H1 (cell line): ENCODE results near the gene C1orf87. TPM values are rescaled to one million over a fixed set of nuclear protein-coding genes. Genes with fewer than 3 reads are reported as not detected.

ENCODE experiments used
- CTCF ChIA-PET: fragments of 300-600 bp; sonication (Branson Sonifier 250); formaldehyde crosslinking; loops from one replicate; lab custom pipeline; 2021; ENCODE audit not compliant: partially characterized antibody; lab: Charles Lee
- POLR2A ChIA-PET: fragments of 300-600 bp; sonication (Branson Sonifier 250); formaldehyde crosslinking; loops from one replicate; lab custom pipeline; 2021; ENCODE audit warnings: inconsistent platforms; ENCODE audit not compliant: partially characterized antibody; lab: Charles Lee
- DNase-seq, 2 experiments: peaks; one replicate each; pipeline versions ENCODE4 v3.0.0 to v3.0.0-alpha.2; 2010 to 2022; ENCODE audit warnings: low spot score in 2 of 2, low read depth in 1 of 2, mixed read lengths in 1 of 2
- FAIRE-seq: peaks from 2 replicates; lab custom pipeline; 2011; peaks lifted over from hg19 to GRCh38; lab: Jason Lieb, UNC
- H2AFZ ChIP-seq: 2 replicates; pipeline ENCODE4 v1.8.1; 2012; ENCODE audit warnings: low read length, inconsistent platforms
- H2AK5ac ChIP-seq: 2 replicates; pipeline ENCODE4 v1.6.1; 2013; ENCODE audit warnings: low read depth, low read length
- H2BK120ac ChIP-seq: replicated peaks from 2 replicates; pipeline ENCODE3; 2013; ENCODE audit warnings: low read depth, low read length, inconsistent platforms
- H2BK12ac ChIP-seq: 2 replicates; pipeline ENCODE4 v1.6.1; 2013; ENCODE audit warnings: low read depth, low read length
- H2BK15ac ChIP-seq: 2 replicates; pipeline ENCODE4 v1.6.1; 2013; ENCODE audit warnings: low read length
- H2BK20ac ChIP-seq: 2 replicates; pipeline ENCODE4 v1.6.1; 2013; ENCODE audit warnings: low read length
- H2BK5ac ChIP-seq: 2 replicates; pipeline ENCODE4 v1.6.1; 2013; ENCODE audit warnings: low read depth, low read length
- H3K14ac ChIP-seq: 2 replicates; pipeline ENCODE4 v1.6.1; 2013; ENCODE audit warnings: inconsistent platforms; ENCODE audit not compliant: insufficient read length
- H3K18ac ChIP-seq: 2 replicates; pipeline ENCODE4 v1.6.1; 2013; ENCODE audit warnings: low read length; ENCODE audit errors: extremely low read depth
- H3K23ac ChIP-seq: 2 replicates; pipeline ENCODE4 v1.6.1; 2013; ENCODE audit warnings: inconsistent platforms; ENCODE audit not compliant: insufficient read length
- H3K23me2 ChIP-seq: 2 replicates; pipeline ENCODE4 v1.6.1; 2013; ENCODE audit warnings: low read depth, low read length
- H3K27ac ChIP-seq: 2 replicates; pipeline ENCODE4 v1.6.1; 2011; ENCODE audit warnings: low read depth, low read length, inconsistent platforms
- H3K27me3 ChIP-seq, 4 experiments: replicated peaks in 1 of 4; 1 replicate in 1 of 4; 2 replicates in 3 of 4; pipeline versions ENCODE4 v1.6.1 to v1.8.1; 2011 to 2013; ENCODE audit warnings: low read length in 3 of 4, mild to moderate bottlenecking in 3 of 4, inconsistent platforms in 2 of 4, mixed read lengths in 2 of 4, moderate library complexity in 1 of 4; ENCODE audit not compliant: control insufficient read depth in 3 of 4, insufficient read depth in 3 of 4; ENCODE audit errors: extremely low read depth in 1 of 4
- H3K36me3 ChIP-seq, 4 experiments: 2 replicates each; pipeline versions ENCODE4 v1.6.1 to v1.8.1; 2011 to 2013; ENCODE audit warnings: mild to moderate bottlenecking in 4 of 4, low read length in 3 of 4, moderate library complexity in 2 of 4, control low read depth in 1 of 4, inconsistent platforms in 1 of 4; ENCODE audit not compliant: insufficient read depth in 4 of 4, control insufficient read depth in 2 of 4
- H3K4ac ChIP-seq: replicated peaks from 2 replicates; pipeline ENCODE3; 2013; ENCODE audit warnings: low read length, low read depth, mixed read lengths, inconsistent platforms; ENCODE audit not compliant: insufficient read length
- H3K4me1 ChIP-seq, 4 experiments: replicated peaks in 1 of 4; 1 replicate in 1 of 4; 2 replicates in 3 of 4; pipeline versions ENCODE4 v1.6.1 to v1.8.1; 2011 to 2013; ENCODE audit warnings: low read length in 3 of 4, inconsistent platforms in 2 of 4, mixed read lengths in 1 of 4; ENCODE audit not compliant: insufficient read depth in 4 of 4, control insufficient read depth in 3 of 4
- H3K4me2 ChIP-seq, 2 experiments: 2 replicates each; pipeline versions ENCODE4 v1.6.1 to v1.8.1; 2011 to 2013; ENCODE audit warnings: low read depth in 2 of 2, low read length in 2 of 2, control low read depth in 1 of 2, inconsistent platforms in 1 of 2, mild to moderate bottlenecking in 1 of 2; ENCODE audit not compliant: insufficient read depth in 1 of 2
- H3K4me3 ChIP-seq, 4 experiments: fragments of 200-600, 300-600 bp in 1 of 4; sonication (generic), shearing (Covaris generic), sonication (Bioruptor Twin) in 1 of 4; 2 replicates each; pipeline versions ENCODE4 v1.5.1 to v1.8.1; 2011 to 2016; ENCODE audit warnings: low read length in 4 of 4, low read depth in 3 of 4, control low read depth in 2 of 4, inconsistent platforms in 2 of 4, mild to moderate bottlenecking in 2 of 4, mixed read lengths in 1 of 4, moderate library complexity in 1 of 4; ENCODE audit not compliant: insufficient read depth in 2 of 4; ENCODE audit errors: extremely low read depth in 1 of 4
- H3K56ac ChIP-seq: replicated peaks from 2 replicates; pipeline ENCODE3; 2013; ENCODE audit warnings: low read depth, mild to moderate bottlenecking, mixed read lengths, low read length, inconsistent platforms; ENCODE audit not compliant: insufficient read length
- H3K79me1 ChIP-seq: 2 replicates; pipeline ENCODE4 v1.6.1; 2013; ENCODE audit warnings: low read depth, low read length, control low read depth
- H3K79me2 ChIP-seq, 2 experiments: 2 replicates each; pipeline versions ENCODE4 v1.6.1 to v1.8.1; 2012 to 2013; ENCODE audit warnings: low read length in 2 of 2, mild to moderate bottlenecking in 2 of 2, inconsistent platforms in 1 of 2; ENCODE audit not compliant: insufficient read depth in 2 of 2, control insufficient read depth in 1 of 2
- H3K9ac ChIP-seq, 4 experiments: replicated peaks in 1 of 4; 1 replicate in 1 of 4; 2 replicates in 3 of 4; pipeline versions ENCODE4 v1.6.1 to v1.8.1; 2011 to 2013; ENCODE audit warnings: low read depth in 3 of 4, low read length in 3 of 4, control low read depth in 2 of 4, mild to moderate bottlenecking in 2 of 4, moderate library complexity in 2 of 4, inconsistent platforms in 1 of 4; ENCODE audit errors: extremely low read depth in 1 of 4
- H3K9me3 ChIP-seq, 2 experiments: 2 replicates each; pipeline versions ENCODE4 v1.6.1 to v1.8.1; 2012 to 2013; ENCODE audit warnings: mild to moderate bottlenecking in 2 of 2, moderate library complexity in 2 of 2, control low read depth in 1 of 2, inconsistent platforms in 1 of 2, low read depth in 1 of 2, low read length in 1 of 2, mixed read lengths in 1 of 2; ENCODE audit not compliant: insufficient read depth in 2 of 2
- H4K20me1 ChIP-seq, 2 experiments: replicated peaks in 1 of 2; 2 replicates each; pipeline versions ENCODE3 to v1.8.1; 2011 to 2013; ENCODE audit warnings: inconsistent platforms in 2 of 2, low read length in 2 of 2, mild to moderate bottlenecking in 1 of 2; ENCODE audit not compliant: insufficient read depth in 2 of 2, control insufficient read depth in 1 of 2
- H4K5ac ChIP-seq: 2 replicates; pipeline ENCODE4 v1.6.1; 2013; ENCODE audit warnings: low read length, low read depth, mixed read lengths, inconsistent platforms; ENCODE audit not compliant: insufficient read length
- H4K8ac ChIP-seq: 2 replicates; pipeline ENCODE4 v1.8.0; 2013; ENCODE audit warnings: mild to moderate bottlenecking, moderate library complexity, low read length, inconsistent platforms; ENCODE audit not compliant: insufficient read depth; ENCODE audit errors: extremely low read depth
- H4K91ac ChIP-seq: replicated peaks from 2 replicates; pipeline ENCODE3; 2013; ENCODE audit warnings: low read length, mixed read lengths, inconsistent platforms; ENCODE audit not compliant: insufficient read length
- MAFK ChIP-seq: IDR thresholded peaks from 2 replicates; pipeline ENCODE4 v1.6.1; 2012; ENCODE audit warnings: low read depth, mild to moderate bottlenecking, improper control_type of control experiment, low read length
- RAD21 ChIP-seq, 2 experiments: IDR thresholded peaks in 1 of 2; conservative IDR thresholded peaks in 1 of 2; 2 replicates each; pipeline ENCODE4 v1.6.1; 2011; ENCODE audit warnings: low read depth in 2 of 2, low read length in 2 of 2, improper control_type of control experiment in 1 of 2, inconsistent platforms in 1 of 2, mild to moderate bottlenecking in 1 of 2, moderate library complexity in 1 of 2
- WGBS, 2 experiments: shearing (Covaris generic) in 1 of 2; methylation state at CpG; one replicate each; pipeline versions ENCODE4 v1.1.6 to v1.1.7; 2013 to 2015; ENCODE audit warnings: low lambda C conversion rate in 2 of 2, mixed read lengths in 2 of 2, inconsistent platforms in 1 of 2, low coverage in 1 of 2, missing lambda C conversion rate in 1 of 2; ENCODE audit not compliant: insufficient replicate concordance in 2 of 2, insufficient coverage in 1 of 2, insufficient read length in 1 of 2; ENCODE audit errors: extremely low coverage in 1 of 2, missing lambda C conversion rate in 1 of 2; 5-methylcytosine and 5-hydroxymethylcytosine counted together
- polyA plus RNA-seq, 7 experiments: library from polyadenylated mRNA; depleted of rRNA in 3 of 7; stranded (reverse) in 5 of 7; unstranded in 2 of 7; fragments of >200 nt in 5 of 7; fragments of 200-250 nt in 2 of 7; gene quantifications; 1 replicate in 5 of 7; 2 replicates in 1 of 7; 4 replicates in 1 of 7; pipeline versions ENCODE4 v1.2.1 to v1.2.3, GENCODE V29; 2011 to 2013; ENCODE audit warnings: missing spikeins in 2 of 7, mixed read lengths in 2 of 7
- total RNA-seq: library from RNA; stranded (reverse); fragmentation: NEBNext Ultra II Directional; extraction: Animal tissue kit (Norgen Biotek cat#: 25700); gene quantifications from 2 replicates; pipeline ENCODE4 v1.2.1, GENCODE V29; 2021

C1orf87 gene
- total and polyA plus RNA-seq, 2 of the 8 experiments (the other 6 are each of a cell fraction or from before 2014, with no cell fraction given), result 0.41 TPM; not detected in 1

DNA sequence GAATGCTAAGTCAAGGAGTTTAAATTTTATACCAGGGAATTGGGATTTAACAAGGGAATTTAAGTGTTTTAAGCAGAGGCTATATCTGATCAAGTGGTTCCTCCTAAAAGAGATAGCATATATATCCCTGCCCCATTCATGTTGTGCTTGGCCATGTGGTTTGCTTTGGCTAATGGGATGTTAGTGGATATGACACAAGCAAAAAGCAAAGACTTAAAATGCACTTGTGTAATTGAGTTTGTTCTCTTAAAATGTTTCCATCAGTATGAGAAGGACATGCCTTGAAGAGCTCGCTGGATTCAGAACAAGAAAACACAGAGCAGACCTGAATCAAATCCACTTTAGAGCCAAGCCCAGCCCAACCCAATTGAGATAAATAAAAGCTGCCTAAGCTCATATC is 22.4 kb downstream of the C1orf87 start:
- no peak overlapping the region for H2BK5ac ChIP-seq
- H3K56ac ChIP-seq, result no peak overlapping the region
- H4K91ac ChIP-seq, result no peak overlapping the region

More for the DNA sequence above, 22.4 kb downstream of the C1orf87 start:
- Histone ChIP-seq H3K9ac (no peak overlapping the region), H3K14ac (no peak overlapping the region), H3K79me2 (no peaks in the 10 kb centered on the region), H3K4me1 (no peaks in the 10 kb centered on the region), H4K5ac (no peak overlapping the region), H2AK5ac (no peak overlapping the region), H3K27ac (no peak overlapping the region), H3K36me3 (no peaks in the 10 kb centered on the region; a peak in 1 of 8 replicates), H2BK20ac (no peak overlapping the region), H2AFZ (no peak overlapping the region), H3K23me2 (no peaks in the 10 kb centered on the region; the same call in 1 of the 2 replicates), H4K20me1 (no peaks in the 10 kb centered on the region), H2BK12ac (no peak overlapping the region), H3K18ac (no peak overlapping the region), H3K4me2 (no peak overlapping the region), H3K23ac (no peak overlapping the region), H4K8ac (no peak overlapping the region), H3K9me3 (no peaks in the 10 kb centered on the region; a peak in 1 of 4 replicates), H3K4ac (no peak overlapping the region), H2BK120ac (no peak overlapping the region), H3K4me3 (no peak overlapping the region), H3K79me1 (no peaks in the 10 kb centered on the region), H3K27me3 (no peaks in the 10 kb centered on the region), H2BK15ac (no peak overlapping the region)
- DNase-seq (no peak), FAIRE-seq (no peak)
- 95% methylated on average over 1 of the region's 1 CpG; no CpG with 5 or more reads in 1 of the 2 experiments for WGBS, 2 experiments
- ChIA-PET CTCF (interaction anchor here (1.7 to 3.5 kb wide), 2 partner anchors 74 to 81 kb away, joined by 4 to 11 read pairs; no protein-coding TSS in a partner anchor), POLR2A (no interaction called here)
- TF ChIP-seq MAFK (no peak), RAD21 (IDR thresholded peaks at IDR 0.05 in 1 of 2, conservative IDR thresholded peaks at IDR 0.05 in 1 of 2; ENCODE audit: low read depth in 2 of 2, low read length in 2 of 2) (no peak)
